HG03565 (cell line): ENCODE measurements around the gene CUTC.
"Not testable (repeated sequence)": the region's sequence is repeated elsewhere in the genome, so short reads cannot be mapped to it uniquely, and the experiment has no call there.

Experiments
- ATAC-seq: cut with Tn5 transposase; IDR thresholded peaks from one replicate; pipeline ENCODE4 v1.9.1; 2021; ENCODE audit warnings: mild to moderate bottlenecking, moderate library complexity; ENCODE audit not compliant: unreplicated experiment

Gene CUTC

GRCh38 chr10:99742254-99742653, 10.2 kb downstream of the CUTC start:
- ATAC-seq: no peak

- no peak for ATAC-seq
These were observed 10.7 kb downstream of the CUTC start for GRCh38 chr10:99742701-99743100.

GRCh38 chr10:99743841-99744240, 11.8 kb downstream of the CUTC start:
- no peak for ATAC-seq

- ATAC-seq: not testable (repeated sequence)
These were observed 14.1 kb downstream of the CUTC start for GRCh38 chr10:99746166-99746565.

- ATAC-seq: no peak
These were observed 16.9 kb downstream of the CUTC start for GRCh38 chr10:99748823-99749451.

- ATAC-seq: no peak
These were observed 18.6 kb downstream of the CUTC start for GRCh38 chr10:99750641-99751040.

GRCh38 chr10:99754670-99755069, 22.6 kb downstream of the CUTC start:
- ATAC-seq: no peak

- no peak for ATAC-seq
These were observed 24.1 kb downstream of the CUTC start for GRCh38 chr10:99756159-99756558.

- ATAC-seq: no peak
These were observed 26.3 kb downstream of the CUTC start for GRCh38 chr10:99758211-99758891.

GRCh38 chr10:99760321-99760720, 28.3 kb downstream of the CUTC start:
- no peak for ATAC-seq

- ATAC-seq: no peak
These were observed 29.3 kb downstream of the CUTC start for GRCh38 chr10:99761365-99761764.

GRCh38 chr10:99765672-99766301, 33.8 kb downstream of the CUTC start:
- ATAC-seq: peak; percentile 21

GRCh38 chr10:99766302-99766681, 34.3 kb downstream of the CUTC start:
- peak; percentile 81 for ATAC-seq

- ATAC-seq: no peak
These were observed 35.9 kb downstream of the CUTC start for GRCh38 chr10:99767901-99768300.

- no peak for ATAC-seq
These were observed 36.5 kb downstream of the CUTC start for GRCh38 chr10:99768556-99768955.

- no peak for ATAC-seq
These were observed 37.7 kb downstream of the CUTC start for GRCh38 chr10:99769706-99770105.

- no peak for ATAC-seq
These were observed 38.5 kb downstream of the CUTC start for GRCh38 chr10:99770408-99771045.

- no peak for ATAC-seq
These were observed 43.8 kb downstream of the CUTC start for GRCh38 chr10:99775850-99776249.

GRCh38 chr10:99777918-99778714, 46.1 kb downstream of the CUTC start:
- ATAC-seq: no peak

GRCh38 chr10:99779335-99779734, 47.3 kb downstream of the CUTC start:
- ATAC-seq: no peak
